NOMO-1 treated with dmso at 0.1 percent for 144 hours (cell line): Measurements from ENCODE around the gene MFSD6.
"Not testable (repeated sequence)": the region's sequence is repeated elsewhere in the genome, so short reads cannot be mapped to it uniquely, and the experiment has no call there.

ENCODE experiments used
- DNase-seq: peaks from one replicate; lab custom pipeline; 2025; ENCODE audit not compliant: unreplicated experiment; lab: John Stamatoyannopoulos, UW

The MFSD6 gene

GRCh38 chr2:190460487-190460886 lies 52.3 kb downstream of the MFSD6 start:
- DNase-seq = no peak

- no peak for DNase-seq
Measured at GRCh38 chr2:190462181-190462580, 54.0 kb downstream of the MFSD6 start.

GRCh38 chr2:190462611-190463010 lies 54.5 kb downstream of the MFSD6 start:
- DNase-seq = no peak

- DNase-seq = no peak
Measured at GRCh38 chr2:190465060-190465459, 56.9 kb downstream of the MFSD6 start.

- DNase-seq = no peak
Measured at GRCh38 chr2:190466819-190467446, 58.8 kb downstream of the MFSD6 start.

- no peak for DNase-seq
Measured at GRCh38 chr2:190467575-190468083, 59.5 kb downstream of the MFSD6 start.

- not testable (repeated sequence) for DNase-seq
Measured at GRCh38 chr2:190468354-190468753, 60.2 kb downstream of the MFSD6 start.

- DNase-seq = no peak
Measured at GRCh38 chr2:190468814-190469569, 60.8 kb downstream of the MFSD6 start.

- DNase-seq = no peak
Measured at GRCh38 chr2:190469771-190470170, 61.6 kb downstream of the MFSD6 start.

GRCh38 chr2:190470256-190470826 lies 62.2 kb downstream of the MFSD6 start:
- no peak for DNase-seq

GRCh38 chr2:190477661-190478454 lies 69.7 kb downstream of the MFSD6 start:
- DNase-seq = no peak

GRCh38 chr2:190478572-190479195 lies 70.5 kb downstream of the MFSD6 start:
- no peak for DNase-seq

- no peak for DNase-seq
Measured at GRCh38 chr2:190481339-190481738, 73.2 kb downstream of the MFSD6 start.

- DNase-seq = no peak
Measured at GRCh38 chr2:190482451-190482850, 74.3 kb downstream of the MFSD6 start.

- no peak for DNase-seq
Measured at GRCh38 chr2:190486037-190486623, 78.0 kb downstream of the MFSD6 start.

GRCh38 chr2:190488516-190489233 lies 80.5 kb downstream of the MFSD6 start:
- no peak for DNase-seq

- no peak for DNase-seq
Measured at GRCh38 chr2:190489475-190489874, 81.3 kb downstream of the MFSD6 start.

GRCh38 chr2:190490502-190490901 lies 82.3 kb downstream of the MFSD6 start:
- DNase-seq = no peak

- DNase-seq = no peak
Measured at GRCh38 chr2:190493095-190493494, 84.9 kb downstream of the MFSD6 start.
